ENCODE results near the gene PLEKHM2.
"Not testable (repeated sequence)": the region's sequence is repeated elsewhere in the genome, so short reads cannot be mapped to it uniquely, and the experiment has no call there.

Gene PLEKHM2

GRCh38 chr1:15678578-15678977, 5.5 kb upstream of the PLEKHM2 start:
- no peak for DNase-seq

- DNase-seq = no peak
Measured at GRCh38 chr1:15680131-15680530, 4.0 kb upstream of the PLEKHM2 start.

GRCh38 chr1:15680561-15681348, 3.4 kb upstream of the PLEKHM2 start:
- DNase-seq = no peak

- no peak for DNase-seq
Measured at GRCh38 chr1:15681349-15682292, 2.5 kb upstream of the PLEKHM2 start.

GRCh38 chr1:15682936-15683341, 1.2 kb upstream of the PLEKHM2 start:
- no peak for DNase-seq

GRCh38 chr1:15683345-15684039, 628 bp upstream of the PLEKHM2 start:
- DNase-seq = no peak

- no peak for DNase-seq
Measured at GRCh38 chr1:15684468-15685291, 560 bp downstream of the PLEKHM2 start.

GRCh38 chr1:15685820-15686219, 1.7 kb downstream of the PLEKHM2 start:
- DNase-seq = no peak

- no peak for DNase-seq
Measured at GRCh38 chr1:15687446-15687845, 3.3 kb downstream of the PLEKHM2 start.

GRCh38 chr1:15690317-15690716, 6.2 kb downstream of the PLEKHM2 start:
- no peak for DNase-seq

GRCh38 chr1:15691434-15692032, 7.4 kb downstream of the PLEKHM2 start:
- DNase-seq = no peak

GRCh38 chr1:15692121-15692682, 8.1 kb downstream of the PLEKHM2 start:
- DNase-seq = no peak

- no peak for DNase-seq
Measured at GRCh38 chr1:15693371-15693770, 9.3 kb downstream of the PLEKHM2 start.

- DNase-seq = no peak
Measured at GRCh38 chr1:15696956-15697521, 12.9 kb downstream of the PLEKHM2 start.

GRCh38 chr1:15698201-15698600, 14.1 kb downstream of the PLEKHM2 start:
- DNase-seq = no peak

GRCh38 chr1:15699321-15699720, 15.2 kb downstream of the PLEKHM2 start:
- not testable (repeated sequence) for DNase-seq

- DNase-seq = no peak
Measured at GRCh38 chr1:15700508-15700907, 16.4 kb downstream of the PLEKHM2 start.

GRCh38 chr1:15701784-15702183, 17.7 kb downstream of the PLEKHM2 start:
- no peak for DNase-seq

GRCh38 chr1:15702722-15703550, 18.8 kb downstream of the PLEKHM2 start:
- no peak for DNase-seq

GRCh38 chr1:15703562-15703961, 19.4 kb downstream of the PLEKHM2 start:
- no peak for DNase-seq
